GM23338 (cell line): Measurements from ENCODE around the gene ACOT2. TPM values are rescaled to one million over a fixed set of nuclear protein-coding genes. Genes with fewer than 3 reads are reported as not detected.

Source experiments
- ATAC-seq: fragments of 200-7000 bp; cut with Tn5 transposase; 3 replicates; pipeline ENCODE4 v1.9.1; 2020
- DNase-seq: peaks from one replicate; pipeline ENCODE4 v3.0.0-alpha.2; 2015; ENCODE audit warnings: low spot score
- H2AFZ ChIP-seq: fragments of 200-600 bp; sonication (generic); 2 replicates; pipeline ENCODE4 v1.8.0; 2016; ENCODE audit warnings: antibody characterized with exemption, mild to moderate bottlenecking, moderate library complexity
- H3F3A ChIP-seq: fragments of 200-600 bp; sonication (generic); replicated peaks from 2 replicates; pipeline ENCODE4 v1.8.0; 2017; ENCODE audit warnings: antibody characterized with exemption, mixed run types, low read depth
- H3K27ac ChIP-seq: fragments of 200-600 bp; sonication (generic); 2 replicates; pipeline ENCODE4 v1.6.1; 2016; ENCODE audit warnings: low read depth
- H3K27me3 ChIP-seq: fragments of 200-600 bp; sonication (generic); 2 replicates; pipeline ENCODE4 v1.8.0; 2016; ENCODE audit warnings: mild to moderate bottlenecking, mixed run types, moderate library complexity; ENCODE audit not compliant: insufficient read depth
- H3K36me3 ChIP-seq: fragments of 200-600 bp; sonication (generic); 2 replicates; pipeline ENCODE4 v1.8.0; 2016; ENCODE audit warnings: mild to moderate bottlenecking; ENCODE audit not compliant: insufficient read depth
- H3K4me1 ChIP-seq: fragments of 200-600 bp; sonication (generic); 2 replicates; pipeline ENCODE4 v1.8.0; 2016; ENCODE audit warnings: mild to moderate bottlenecking, moderate library complexity; ENCODE audit not compliant: insufficient read depth
- H3K4me2 ChIP-seq: fragments of 200-600 bp; sonication (generic); 2 replicates; pipeline ENCODE4 v1.7.1; 2017; ENCODE audit warnings: mixed run types
- H3K4me3 ChIP-seq: fragments of 200-600 bp; sonication (generic); 2 replicates; pipeline ENCODE4 v1.6.1; 2016; ENCODE audit warnings: mixed run types
- H3K79me2 ChIP-seq: fragments of 200-600 bp; sonication (generic); replicated peaks from 2 replicates; pipeline ENCODE4 v1.8.0; 2017; ENCODE audit warnings: mild to moderate bottlenecking; ENCODE audit not compliant: insufficient read depth
- H3K9me2 ChIP-seq: fragments of 200-600 bp; sonication (generic); 2 replicates; pipeline ENCODE4 v1.8.0; 2017; ENCODE audit not compliant: insufficient read depth
- H4K20me1 ChIP-seq: fragments of 200-600 bp; sonication (generic); replicated peaks from 2 replicates; pipeline ENCODE4 v1.8.0; 2017; ENCODE audit warnings: mild to moderate bottlenecking; ENCODE audit not compliant: insufficient read depth
- H3K27ac Mint-ChIP-seq: 2 replicates; pipeline ENCODE4 v1.8.0; 2020; ENCODE audit warnings: inconsistent platforms, mild to moderate bottlenecking, moderate library complexity, mixed read lengths
- H3K27me3 Mint-ChIP-seq: 3 replicates; pipeline ENCODE4 v1.8.0; 2022; ENCODE audit warnings: low read depth, mild to moderate bottlenecking, moderate library complexity, mixed read lengths, inconsistent platforms; ENCODE audit not compliant: insufficient read depth, poor library complexity
- H3K36me3 Mint-ChIP-seq: 3 replicates; pipeline ENCODE4 v1.8.0; 2021; ENCODE audit warnings: low read depth, mild to moderate bottlenecking, inconsistent platforms, moderate library complexity, mixed read lengths
- H3K4me1 Mint-ChIP-seq: 3 replicates; pipeline ENCODE4 v1.8.0; 2020; ENCODE audit warnings: mild to moderate bottlenecking, inconsistent platforms, mixed read lengths
- H3K4me3 Mint-ChIP-seq: 3 replicates; pipeline ENCODE4 v1.8.0; 2021; ENCODE audit warnings: moderate library complexity, mild to moderate bottlenecking, inconsistent platforms, mixed read lengths
- H3K9me3 Mint-ChIP-seq: 3 replicates; pipeline ENCODE4 v1.8.0; 2020; ENCODE audit warnings: moderate library complexity, mild to moderate bottlenecking, inconsistent platforms, mixed read lengths
- ETS1 ChIP-seq: IDR thresholded peaks from 2 replicates; pipeline ENCODE4 v1.6.1; 2016; ENCODE audit warnings: antibody characterized with exemption
- EZH2 ChIP-seq: fragments of 200-600 bp; sonication (generic); IDR thresholded peaks from one replicate; pipeline ENCODE4 v1.8.0; 2017; ENCODE audit warnings: antibody characterized with exemption, mild to moderate bottlenecking, low read depth; ENCODE audit not compliant: unreplicated experiment
- EZH2phosphoT487 ChIP-seq: fragments of 200-600 bp; sonication (generic); IDR thresholded peaks from one replicate; pipeline ENCODE4 v1.8.1; 2018; ENCODE audit warnings: antibody characterized with exemption; ENCODE audit not compliant: unreplicated experiment
- JUNB ChIP-seq: IDR thresholded peaks from one replicate; pipeline ENCODE4 v1.6.1; 2016; ENCODE audit warnings: antibody characterized with exemption; ENCODE audit not compliant: unreplicated experiment
- NANOG ChIP-seq: IDR thresholded peaks from 2 replicates; pipeline ENCODE4 v1.6.1; 2016; ENCODE audit warnings: antibody characterized with exemption, borderline replicate concordance
- POLR2AphosphoS5 ChIP-seq: IDR thresholded peaks from 2 replicates; pipeline ENCODE4 v1.6.1; 2016; ENCODE audit warnings: antibody characterized with exemption, low read depth
- REST ChIP-seq: IDR thresholded peaks from one replicate; pipeline ENCODE4 v1.6.1; 2018; ENCODE audit warnings: antibody characterized with exemption; ENCODE audit not compliant: unreplicated experiment
- STAT1 ChIP-seq: IDR thresholded peaks from one replicate; pipeline ENCODE4 v1.6.1; 2016; ENCODE audit warnings: antibody characterized with exemption; ENCODE audit not compliant: unreplicated experiment
- ZNF331 ChIP-seq: fragments of 250-450 bp; sonication (Bioruptor Pico); IDR thresholded peaks from 2 replicates; pipeline ENCODE4 v1.5.0; 2020; ENCODE audit warnings: low read depth, mild to moderate bottlenecking, moderate library complexity
- ZNF462 ChIP-seq: fragments of 250-450 bp; sonication (Bioruptor Pico); IDR thresholded peaks from 2 replicates; pipeline ENCODE4 v1.5.0; 2020; ENCODE audit warnings: mild to moderate bottlenecking, moderate library complexity
- polyA plus RNA-seq: library from polyadenylated mRNA; unstranded; fragments of >200 nt; fragmentation: Nextera tagmentation; extraction: Ambion mirVana; gene quantifications from 2 replicates; pipeline ENCODE4 v1.2.1, GENCODE V29; 2016
- total RNA-seq: library from RNA; depleted of rRNA; stranded (reverse); fragments of >200 nt; shearing (Covaris generic); gene quantifications from 2 replicates; pipeline ENCODE4 v1.2.3, GENCODE V29; 2014

ACOT2 gene
- total and polyA plus RNA-seq, 2 experiments from 2014 or later: 9.6 to 10.7 TPM

- Mint-ChIP-seq H3K9me3 (peaks cover 7% of the 10 kb centered on the region), H3K4me1 (peaks cover 7% of the 10 kb centered on the region), H3K27me3 (peaks cover 15% of the 10 kb centered on the region), H3K36me3 (no peaks in the 10 kb centered on the region), H3K4me3 (peak within 1 kb of the TSS; percentile 85), H3K27ac (no peak within 1 kb of the TSS)
- no peaks in the 10 kb centered on the region for H3K79me2 ChIP-seq
- no peaks in the 10 kb centered on the region for H3K36me3 ChIP-seq
- peak within 1 kb of the TSS; percentile 94 for H2AFZ ChIP-seq
- peaks cover 7% of the 10 kb centered on the region; the same call in 1 of the 2 replicates for H3K4me1 ChIP-seq
- peak; percentile 94 for DNase-seq
- H4K20me1 ChIP-seq: 0 out of 2 replicates have a peak, but pooled peaks cover 3% of the 10 kb centered on the region
- ATAC-seq: peak; percentile 97
- no peak within 1 kb of the TSS for H3K27ac ChIP-seq
- H3K4me3 ChIP-seq: peak within 1 kb of the TSS; percentile 74
- H3K9me2 ChIP-seq: no peaks in the 10 kb centered on the region
- TF ChIP-seq JUNB: no peak
- peak; percentile 78 for TF ChIP-seq POLR2AphosphoS5
- H3F3A ChIP-seq: peaks cover 8% of the 10 kb centered on the region; the same call in 1 of the 2 replicates
- peaks cover 17% of the 10 kb centered on the region for H3K27me3 ChIP-seq
- peak within 1 kb of the TSS; percentile 81 for H3K4me2 ChIP-seq
Measured at GRCh38 chr14:73612339-73613045, 43.5 kb downstream of the ACOT2 start, which contains the start of gene ACOT6. TSS of gene ACOT6 (plus strand) at chr14:73612517. CDS start at chr14:73612572, 55 bp downstream.

- Histone ChIP-seq H3K4me1 (peaks cover 7% of the 10 kb centered on the region; the same call in 1 of the 2 replicates), H2AFZ (peak overlapping the region; percentile 94), H4K20me1 (0 out of 2 replicates have a peak, but pooled peaks cover 3% of the 10 kb centered on the region), H3K4me3 (peak overlapping the region; percentile 74), H3K79me2 (no peaks in the 10 kb centered on the region), H3F3A (peaks cover 8% of the 10 kb centered on the region; the same call in 1 of the 2 replicates), H3K9me2 (no peaks in the 10 kb centered on the region), H3K27ac (no peak overlapping the region), H3K27me3 (peaks cover 17% of the 10 kb centered on the region), H3K36me3 (no peaks in the 10 kb centered on the region), H3K4me2 (peak overlapping the region; percentile 81)
- ATAC-seq (peak; percentile 29), DNase-seq (no peak)
- Mint-ChIP-seq H3K4me1 (peaks cover 7% of the 10 kb centered on the region), H3K4me3 (peak overlapping the region; percentile 85), H3K9me3 (peaks cover 5% of the 10 kb centered on the region), H3K36me3 (no peaks in the 10 kb centered on the region), H3K27ac (no peak overlapping the region), H3K27me3 (peaks cover 15% of the 10 kb centered on the region)
- no peak for TF ChIP-seq ZNF331 (CRISPR knock-in tag)
- TF ChIP-seq POLR2AphosphoS5: no peak
- TF ChIP-seq EZH2phosphoT487: no peak
- TF ChIP-seq NANOG: no peak
- TF ChIP-seq JUNB: no peak
- no peak for TF ChIP-seq EZH2
- no peak for TF ChIP-seq ETS1
- TF ChIP-seq STAT1: no peak
- TF ChIP-seq ZNF462 (CRISPR knock-in tag): no peak
- no peak for TF ChIP-seq REST
Measured at GRCh38 chr14:73613046-73613383, 44.0 kb downstream of the ACOT2 start.
